ENCODE data around the gene ANKS1B. TPM values are rescaled to one million over a fixed set of nuclear protein-coding genes. Genes with fewer than 3 reads are reported as not detected.

The ANKS1B gene
- polyA plus RNA-seq, 6 donors from 2014 or later, result not detected

DNA sequence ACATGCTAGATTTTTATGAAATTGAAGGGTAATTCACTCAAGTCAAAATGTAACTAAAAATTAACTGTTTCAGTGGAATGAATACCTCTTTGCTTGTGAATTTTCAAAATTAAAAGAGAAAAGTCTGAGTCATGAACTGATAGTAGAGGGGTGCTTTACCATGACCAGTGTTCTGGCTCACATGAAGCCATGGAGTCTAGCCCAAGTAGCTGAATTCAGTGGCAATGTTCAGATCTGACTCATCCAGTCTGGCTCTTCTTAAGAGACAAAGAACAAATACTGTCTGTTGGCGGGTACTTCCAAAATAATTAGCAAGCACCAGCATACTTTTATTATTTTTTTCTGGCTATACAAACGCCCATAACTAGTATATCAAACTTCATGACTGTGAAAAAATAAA is 703.5 kb downstream of the ANKS1B start:
- Mint-ChIP-seq H3K27me3 (no peaks in the 10 kb centered on the region), H3K4me3 (no peak overlapping the region), H3K9me3 (peaks cover 0 to 5% (median 0%) of the 10 kb centered on the region in 7 donors), H3K36me3 (no peaks in the 10 kb centered on the region), H3K4me1 (no peaks in the 10 kb centered on the region), H3K27ac (no peak overlapping the region)
- ATAC-seq (ENCODE audit: low read depth in 2 of 2) (no peak), DNase-seq (no peak)

DNA sequence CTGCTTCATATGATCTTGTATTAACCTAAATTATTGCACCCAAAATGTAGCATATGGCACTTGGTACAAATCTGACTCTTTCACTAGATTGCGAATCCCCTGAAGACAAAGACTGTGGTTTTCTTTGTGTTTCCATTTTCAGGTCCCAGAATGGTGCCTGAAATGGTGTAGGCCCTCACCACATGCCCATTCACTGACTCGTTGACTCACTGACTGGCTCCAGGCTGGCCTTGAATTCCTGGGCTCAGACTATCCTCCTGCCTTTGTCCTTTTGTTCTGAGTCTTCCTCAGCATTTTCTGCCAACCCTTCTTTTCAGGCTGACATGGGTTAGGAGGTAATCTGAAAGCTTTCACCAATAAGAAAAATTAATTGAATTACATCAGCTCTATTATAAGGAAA is 705.8 kb downstream of the ANKS1B start:
- DNase-seq (no peak), ATAC-seq (ENCODE audit: low read depth in 2 of 2) (no peak)
- no peaks in the 10 kb centered on the region for H3K4me1 Mint-ChIP-seq
- no peak overlapping the region for H3K27ac Mint-ChIP-seq
- H3K36me3 Mint-ChIP-seq, result no peaks in the 10 kb centered on the region
- H3K4me3 Mint-ChIP-seq, result no peak overlapping the region
- H3K9me3 Mint-ChIP-seq, result peaks cover 0 to 14% (median 0%) of the 10 kb centered on the region in 7 donors
- no peaks in the 10 kb centered on the region for H3K27me3 Mint-ChIP-seq

DNA sequence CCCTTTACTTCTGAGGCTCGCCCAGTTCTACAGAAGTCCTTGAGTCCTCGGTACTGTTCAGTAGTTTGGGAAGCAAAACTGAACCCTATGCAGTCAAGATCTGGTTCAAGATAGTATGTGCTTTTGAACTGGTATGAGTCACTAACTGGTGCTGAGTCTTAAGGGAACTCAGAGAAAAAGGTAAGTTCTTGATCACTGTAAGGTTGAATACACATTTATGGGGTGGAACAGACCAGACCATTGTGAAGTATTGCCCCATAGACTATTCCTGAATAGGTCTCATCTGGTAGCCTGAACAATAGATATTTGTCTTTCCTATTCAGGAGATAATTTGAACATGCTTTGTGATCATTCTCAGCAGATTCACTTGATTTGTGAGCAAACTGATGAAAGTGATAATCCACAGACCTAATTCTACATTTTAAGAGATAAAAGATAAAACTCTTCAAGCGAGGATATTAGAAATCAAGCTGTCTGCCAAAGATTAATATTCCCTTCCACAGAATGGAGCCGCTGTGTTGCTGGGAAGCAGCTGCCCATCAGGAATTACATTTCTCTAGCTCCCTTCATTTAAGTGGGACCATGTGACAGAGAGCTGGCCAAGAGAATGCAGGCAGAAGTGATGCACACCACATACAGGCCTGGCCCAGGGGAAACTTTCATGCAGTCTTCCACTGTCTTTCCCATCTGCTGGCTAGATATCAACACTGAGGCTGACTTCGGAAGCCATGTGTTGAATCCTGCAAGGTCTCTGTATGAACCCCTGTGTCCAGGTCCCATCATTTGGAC is 707.0 kb downstream of the ANKS1B start:
- H3K36me3 Mint-ChIP-seq, result no peaks in the 10 kb centered on the region
- H3K9me3 Mint-ChIP-seq, result peaks cover 0 to 14% (median 2%) of the 10 kb centered on the region in 7 donors
- no peaks in the 10 kb centered on the region for H3K27me3 Mint-ChIP-seq
- H3K4me1 Mint-ChIP-seq, result no peaks in the 10 kb centered on the region
- ATAC-seq (ENCODE audit: low read depth in 2 of 2) (no peak), DNase-seq (no peak)
- no peak overlapping the region for H3K27ac Mint-ChIP-seq
- no peak overlapping the region for H3K4me3 Mint-ChIP-seq

DNA sequence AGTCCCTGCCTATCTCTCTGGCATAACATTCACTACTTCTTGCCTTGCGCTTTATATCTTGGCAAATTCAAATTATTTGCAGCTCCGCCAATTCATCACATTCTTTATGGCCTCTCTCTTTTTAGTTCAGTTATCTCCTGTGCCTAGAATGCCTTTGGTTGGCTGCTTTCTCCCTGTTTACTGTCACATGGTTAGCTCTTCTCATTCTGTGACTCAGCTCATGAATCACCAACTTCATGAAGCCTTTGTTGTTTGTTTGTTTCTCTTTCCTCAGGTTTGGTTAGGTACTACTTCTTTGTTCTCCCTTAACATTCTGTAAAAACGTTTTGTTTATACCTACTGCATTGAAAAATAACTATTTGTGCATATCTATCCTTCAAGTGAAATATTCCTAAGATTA is 713.7 kb downstream of the ANKS1B start:
- H3K4me1 Mint-ChIP-seq, result no peaks in the 10 kb centered on the region
- no peak overlapping the region for H3K27ac Mint-ChIP-seq
- no peak overlapping the region for H3K4me3 Mint-ChIP-seq
- peaks cover 0 to 24% (median 10%) of the 10 kb centered on the region in 7 donors for H3K9me3 Mint-ChIP-seq
- no peaks in the 10 kb centered on the region for H3K36me3 Mint-ChIP-seq
- H3K27me3 Mint-ChIP-seq, result no peaks in the 10 kb centered on the region
- DNase-seq (no peak), ATAC-seq (ENCODE audit: low read depth in 2 of 2) (no peak)

DNA sequence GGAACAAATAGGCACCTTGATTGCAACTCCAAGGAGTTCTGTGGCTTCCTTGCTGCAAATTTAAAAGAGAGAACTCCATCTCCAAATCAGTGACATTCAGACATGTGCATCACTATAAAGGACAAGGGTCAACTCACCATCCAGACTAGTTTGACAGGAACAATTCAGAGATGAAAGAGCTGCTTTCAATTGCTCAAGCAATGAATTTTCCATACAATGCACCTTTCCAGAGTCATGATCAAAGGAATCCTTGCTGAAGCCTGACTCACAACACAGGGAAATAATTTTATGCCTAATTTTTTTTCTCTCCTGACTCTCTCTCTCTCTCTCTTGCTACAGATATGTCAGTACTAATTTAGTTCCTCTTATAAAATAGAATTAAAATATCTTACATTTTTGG is 717.7 kb downstream of the ANKS1B start:
- H3K4me3 Mint-ChIP-seq, result no peak overlapping the region
- DNase-seq (no peak), ATAC-seq (ENCODE audit: low read depth in 2 of 2) (no peak)
- no peak overlapping the region for H3K27ac Mint-ChIP-seq
- no peaks in the 10 kb centered on the region for H3K27me3 Mint-ChIP-seq
- peaks cover 0 to 15% (median 7%) of the 10 kb centered on the region in 7 donors for H3K9me3 Mint-ChIP-seq
- H3K36me3 Mint-ChIP-seq, result no peaks in the 10 kb centered on the region
- no peaks in the 10 kb centered on the region for H3K4me1 Mint-ChIP-seq

DNA sequence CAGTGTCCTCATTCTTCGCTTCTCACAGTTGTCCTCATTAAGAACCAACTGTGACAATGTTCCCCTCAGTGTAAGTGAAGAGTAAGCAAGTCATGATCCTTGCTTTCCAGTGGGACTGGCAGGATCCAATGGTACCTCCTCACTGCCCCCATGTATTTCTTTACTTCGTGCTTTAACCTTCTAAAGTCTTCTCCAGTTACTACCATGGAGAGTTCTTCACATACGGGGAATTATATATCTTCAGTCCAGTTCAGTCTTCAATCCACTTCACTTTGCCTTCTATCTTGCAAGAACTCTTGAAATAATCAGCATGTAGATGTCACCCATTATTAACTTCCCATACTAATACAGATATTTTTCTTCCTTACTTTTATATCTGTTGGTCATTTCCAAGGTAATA is 719.1 kb downstream of the ANKS1B start:
- Mint-ChIP-seq H3K36me3 (no peaks in the 10 kb centered on the region), H3K4me1 (no peaks in the 10 kb centered on the region), H3K27ac (no peak overlapping the region), H3K4me3 (no peak overlapping the region), H3K9me3 (peaks cover 0 to 13% (median 3%) of the 10 kb centered on the region in 7 donors), H3K27me3 (no peaks in the 10 kb centered on the region)
- ATAC-seq (ENCODE audit: low read depth in 2 of 2), result no peak
- no peak for DNase-seq

DNA sequence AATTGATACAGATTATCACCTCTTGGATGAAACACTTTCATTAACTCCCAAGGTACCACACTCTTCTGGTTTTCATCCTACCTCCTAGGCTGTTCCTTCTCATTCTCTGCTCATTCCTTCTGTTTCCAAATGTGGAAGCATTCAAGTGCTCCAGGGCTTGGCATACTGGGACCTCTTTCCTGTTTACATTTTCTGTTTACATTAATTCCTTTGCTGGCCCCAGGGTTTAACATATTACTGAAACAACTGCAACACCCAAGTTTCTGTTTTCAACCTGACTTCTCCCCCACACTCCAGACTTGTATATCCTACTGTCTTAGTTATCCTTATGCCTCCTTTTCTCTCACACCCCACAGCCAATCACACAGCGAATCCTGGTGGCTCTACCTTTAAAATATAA is 723.5 kb downstream of the ANKS1B start:
- no peaks in the 10 kb centered on the region for H3K36me3 Mint-ChIP-seq
- H3K4me1 Mint-ChIP-seq, result no peaks in the 10 kb centered on the region
- DNase-seq (no peak), ATAC-seq (ENCODE audit: low read depth in 2 of 2) (no peak)
- H3K27ac Mint-ChIP-seq, result peak overlapping the region in 1 of 6 donors; percentile 65
- peaks cover 0 to 13% (median 2%) of the 10 kb centered on the region in 7 donors for H3K9me3 Mint-ChIP-seq
- H3K27me3 Mint-ChIP-seq, result no peaks in the 10 kb centered on the region
- H3K4me3 Mint-ChIP-seq, result no peak overlapping the region

DNA sequence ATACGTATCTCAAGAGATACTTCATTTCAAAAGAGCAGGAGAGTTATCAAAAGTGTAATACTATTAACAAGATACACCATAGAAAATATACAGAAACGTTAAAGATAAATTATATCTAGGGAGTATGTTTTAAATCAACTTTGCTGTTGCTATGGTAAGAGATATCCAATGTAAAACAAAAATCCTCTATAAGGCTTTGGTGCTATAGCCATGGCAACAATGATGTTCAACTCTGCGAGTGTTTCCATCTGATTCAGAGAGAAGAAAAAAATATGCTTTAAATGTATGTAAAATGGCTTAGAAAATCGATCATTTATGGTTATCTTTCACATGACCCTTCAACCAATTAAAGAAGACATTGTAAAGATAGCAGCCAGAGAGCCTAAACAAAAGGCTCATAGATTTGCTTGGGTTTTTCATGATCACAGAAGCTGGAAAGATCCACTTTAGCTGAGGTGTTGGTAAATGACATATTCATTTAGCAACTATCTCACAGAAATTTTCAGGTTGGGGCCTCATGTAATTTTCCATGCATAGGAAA is 724.2 kb downstream of the ANKS1B start:
- Mint-ChIP-seq H3K36me3 (no peaks in the 10 kb centered on the region), H3K4me3 (no peak overlapping the region), H3K27me3 (no peaks in the 10 kb centered on the region), H3K9me3 (peaks cover 0 to 10% (median 2%) of the 10 kb centered on the region in 7 donors), H3K27ac (no peak overlapping the region), H3K4me1 (no peaks in the 10 kb centered on the region)
- DNase-seq, result no peak
- ATAC-seq (ENCODE audit: low read depth in 2 of 2), result no peak

DNA sequence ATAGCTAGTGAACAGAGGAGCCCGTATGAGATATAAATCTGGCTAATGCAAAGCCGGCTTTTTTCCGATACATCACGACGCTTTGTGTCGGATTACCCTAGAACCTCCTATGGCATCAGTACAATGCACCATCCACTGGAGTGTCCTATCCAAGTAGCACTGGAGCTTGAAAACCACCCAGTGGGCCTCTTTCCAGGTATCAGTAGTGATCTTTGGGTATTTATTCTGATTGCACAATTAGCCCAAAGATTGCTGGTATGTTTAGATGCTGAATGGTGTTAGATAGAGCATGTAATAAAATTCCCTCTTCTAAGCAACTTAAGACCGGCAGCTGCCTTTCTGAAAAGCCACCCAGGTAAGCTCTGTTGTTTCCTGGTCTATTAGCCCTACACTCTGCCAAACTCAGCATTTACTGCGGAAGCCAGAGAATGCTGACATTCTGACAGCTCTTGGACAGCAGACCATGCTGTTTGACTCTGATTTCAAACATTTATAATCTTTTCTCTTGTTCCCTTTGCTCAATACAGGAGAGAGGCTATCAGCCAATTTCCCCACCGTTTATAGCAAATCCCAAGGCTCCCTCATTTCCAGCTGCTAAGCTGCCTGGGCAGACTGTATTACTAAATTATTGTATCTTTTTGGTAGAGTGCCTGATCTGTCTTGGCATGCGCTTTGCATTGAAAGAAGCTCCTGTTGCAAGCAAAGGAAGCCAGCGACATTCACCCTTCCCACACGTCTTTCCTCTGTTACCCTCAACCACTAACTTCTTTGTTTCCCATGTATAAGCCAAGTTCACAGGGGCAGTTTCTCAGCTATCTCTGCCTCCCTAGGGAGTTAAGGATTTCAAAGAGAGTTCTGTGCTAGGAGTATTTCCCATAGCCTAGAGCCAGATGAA is 725.4 kb downstream of the ANKS1B start:
- H3K4me3 Mint-ChIP-seq, result no peak overlapping the region
- H3K27ac Mint-ChIP-seq, result no peak overlapping the region
- no peaks in the 10 kb centered on the region for H3K4me1 Mint-ChIP-seq
- DNase-seq (no peak), ATAC-seq (ENCODE audit: low read depth in 2 of 2) (no peak)
- H3K27me3 Mint-ChIP-seq, result no peaks in the 10 kb centered on the region
- H3K9me3 Mint-ChIP-seq, result peaks cover 0 to 9% (median 2%) of the 10 kb centered on the region in 7 donors
- no peaks in the 10 kb centered on the region for H3K36me3 Mint-ChIP-seq

DNA sequence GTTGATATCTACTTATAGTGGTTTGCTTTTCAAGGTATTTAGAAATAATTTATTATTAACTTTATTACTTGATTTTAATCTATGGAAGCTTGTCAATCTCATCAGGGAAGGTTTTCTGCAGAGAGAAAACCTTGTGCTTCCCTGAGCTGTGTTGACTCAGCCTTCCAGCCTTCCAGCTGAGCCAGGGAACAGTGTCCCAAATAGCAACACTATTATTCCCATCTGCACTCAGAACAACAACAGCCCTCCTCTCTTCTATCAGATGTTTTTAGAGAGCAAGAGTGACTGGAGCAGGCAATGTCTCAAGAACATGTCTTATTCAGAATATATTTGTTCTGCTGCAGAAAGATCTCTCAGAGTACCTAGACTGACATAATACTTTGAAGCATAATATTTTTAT is 727.1 kb downstream of the ANKS1B start:
- Mint-ChIP-seq H3K36me3 (no peaks in the 10 kb centered on the region), H3K4me1 (no peaks in the 10 kb centered on the region), H3K27ac (no peak overlapping the region), H3K4me3 (no peak overlapping the region), H3K27me3 (no peaks in the 10 kb centered on the region), H3K9me3 (peaks cover 0 to 9% (median 0%) of the 10 kb centered on the region in 7 donors)
- DNase-seq (no peak), ATAC-seq (ENCODE audit: low read depth in 2 of 2) (no peak)

DNA sequence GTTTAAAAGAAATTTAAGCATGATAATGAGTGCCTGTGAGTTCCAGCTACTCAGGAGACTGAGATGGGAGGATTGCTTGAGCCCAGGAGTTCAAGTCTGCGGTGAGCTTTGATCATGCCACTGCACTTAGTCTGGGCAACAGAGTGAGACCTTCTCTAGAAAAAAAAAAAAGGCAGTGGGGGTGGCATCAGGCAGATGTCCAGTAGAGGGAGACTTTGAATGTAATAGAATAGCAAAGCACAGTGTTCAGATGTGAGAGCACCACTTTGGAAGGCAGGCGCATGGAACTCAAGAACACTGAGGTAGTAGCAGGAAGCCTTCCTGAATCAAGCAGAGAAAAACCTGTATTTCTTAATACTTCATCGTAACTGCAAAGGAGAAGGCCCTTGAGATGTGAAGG is 731.7 kb downstream of the ANKS1B start:
- no peak overlapping the region for H3K4me3 Mint-ChIP-seq
- H3K27me3 Mint-ChIP-seq, result no peaks in the 10 kb centered on the region
- DNase-seq, result no peak
- peaks cover 0 to 10% (median 0%) of the 10 kb centered on the region in 7 donors for H3K9me3 Mint-ChIP-seq
- ATAC-seq (ENCODE audit: low read depth in 2 of 2), result no peak
- no peak overlapping the region for H3K27ac Mint-ChIP-seq
- H3K4me1 Mint-ChIP-seq, result no peaks in the 10 kb centered on the region
- H3K36me3 Mint-ChIP-seq, result no peaks in the 10 kb centered on the region

DNA sequence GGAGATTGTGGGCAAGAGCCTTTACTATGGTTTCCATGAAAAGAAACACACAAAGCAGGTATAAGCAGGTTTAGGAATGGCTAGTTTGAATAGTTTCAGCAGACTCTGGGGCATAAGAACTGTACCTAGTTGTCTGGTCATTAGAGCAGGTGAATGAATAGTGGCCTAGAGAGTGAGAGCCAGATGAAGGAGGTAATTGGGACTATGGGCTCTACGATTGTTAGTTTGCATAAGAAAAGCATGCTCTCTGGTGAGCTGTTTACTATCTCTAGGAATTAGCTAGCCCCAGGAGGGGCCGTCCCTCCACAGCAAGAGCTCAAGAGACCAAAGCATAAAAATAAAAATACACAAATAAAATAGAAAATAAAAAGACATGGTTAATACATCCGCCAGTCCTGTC is 734.6 kb downstream of the ANKS1B start:
- DNase-seq, result no peak
- Mint-ChIP-seq H3K4me3 (no peak overlapping the region), H3K4me1 (no peaks in the 10 kb centered on the region), H3K36me3 (no peaks in the 10 kb centered on the region), H3K9me3 (peaks cover 0 to 10% (median 0%) of the 10 kb centered on the region in 7 donors), H3K27me3 (no peaks in the 10 kb centered on the region), H3K27ac (no peak overlapping the region)
- ATAC-seq (ENCODE audit: low read depth in 2 of 2), result no peak

DNA sequence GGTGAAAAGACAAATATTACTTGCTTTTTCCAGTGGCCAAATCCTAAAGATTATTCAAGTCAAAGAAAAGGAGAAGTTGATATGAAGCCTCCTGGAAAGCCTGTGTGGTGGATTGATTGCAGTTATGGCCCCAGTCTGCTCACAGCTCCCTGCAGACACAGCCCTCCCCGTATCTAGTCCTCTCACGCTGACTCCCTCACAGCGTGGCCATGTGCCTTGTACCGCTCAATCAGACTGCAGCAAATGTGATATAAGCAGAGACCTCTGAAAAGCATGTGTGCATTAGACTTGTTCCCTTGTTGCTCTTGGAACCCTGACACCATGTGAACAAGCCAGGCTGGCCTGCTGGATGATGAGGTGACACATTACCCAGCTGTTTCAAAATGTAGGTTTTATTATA is 735.2 kb downstream of the ANKS1B start:
- H3K27ac Mint-ChIP-seq, result no peak overlapping the region
- H3K27me3 Mint-ChIP-seq, result no peaks in the 10 kb centered on the region
- peaks cover 0 to 10% (median 0%) of the 10 kb centered on the region in 7 donors for H3K9me3 Mint-ChIP-seq
- no peak for DNase-seq
- no peak for ATAC-seq (ENCODE audit: low read depth in 2 of 2)
- no peaks in the 10 kb centered on the region for H3K36me3 Mint-ChIP-seq
- peak overlapping the region in 1 of 8 donors; percentile 31 for H3K4me3 Mint-ChIP-seq
- H3K4me1 Mint-ChIP-seq, result no peaks in the 10 kb centered on the region

Data from naive B cell (primary cell).